Adrenal gland (tissue), 12 donors: ENCODE data around the gene ACTL10. TPM values are rescaled to one million over a fixed set of nuclear protein-coding genes. Genes with fewer than 3 reads are reported as not detected.
"Not testable (repeated sequence)": the region's sequence is repeated elsewhere in the genome, so short reads cannot be mapped to it uniquely, and the experiment has no call there.

Experiments
- DNase-seq, 7 donors: peaks; one replicate each; pipeline ENCODE4 v3.0.0-alpha.2; 2019 to 2020
- H3K27ac ChIP-seq, 5 donors: fragments of 200-600 bp; sonication (generic) in 4 of 5; 1 replicate in 3 of 5; 2 replicates in 2 of 5; pipeline versions ENCODE4 v1.5.1 to v1.8.0; 2016 to 2020; ENCODE audit warnings: mild to moderate bottlenecking in 1 of 5
- H3K27me3 ChIP-seq: fragments of 200-600 bp; 2 replicates; pipeline ENCODE4 v1.8.0; 2021
- H3K36me3 ChIP-seq, 2 donors: fragments of 200-600 bp; replicated peaks in 1 of 2; 1 replicate in 1 of 2; 2 replicates in 1 of 2; pipeline versions ENCODE4 v1.5.1 to v1.8.0; 2018 to 2022
- H3K4me1 ChIP-seq, 2 donors: fragments of 200-600 bp; replicated peaks in 1 of 2; 1 replicate in 1 of 2; 2 replicates in 1 of 2; pipeline versions ENCODE4 v1.5.1 to v1.8.0; 2018 to 2021
- H3K4me3 ChIP-seq, 4 donors: fragments of 200-600 bp; sonication (generic) in 3 of 4; one replicate each; pipeline ENCODE4 v1.5.1; 2016 to 2018
- H3K9me3 ChIP-seq, 3 donors: fragments of 200-600 bp; sonication (generic) in 1 of 3; replicated peaks in 1 of 3; 1 replicate in 2 of 3; 2 replicates in 1 of 3; pipeline versions ENCODE4 v1.5.1 to v1.8.0; 2016 to 2021
- CTCF ChIP-seq, 6 experiments: fragments of 450-650 bp in 4 of 6; fragments of 200-600 bp in 2 of 6; sonication (generic) in 1 of 6; IDR thresholded peaks; 1 replicate in 5 of 6; 2 replicates in 1 of 6; pipeline versions ENCODE4 v1.5.1 to v1.8.0; 2016 to 2021; ENCODE audit warnings: antibody characterized with exemption in 6 of 6, mild to moderate bottlenecking in 2 of 6, moderate library complexity in 1 of 6
- POLR2A ChIP-seq, 2 donors: fragments of 450-650 bp; IDR thresholded peaks; one replicate each; pipeline ENCODE4 v1.6.1; 2017; ENCODE audit warnings: antibody characterized with exemption in 2 of 2, mild to moderate bottlenecking in 2 of 2, moderate library complexity in 1 of 2
- WGBS, 4 donors: extraction: QIAGEN DNeasy Blood & Tissue Kit in 2 of 4; methylation state at CpG; one replicate each; pipeline versions ENCODE4 v1.1.5 to v1.1.7; 2013 to 2017; 5-methylcytosine and 5-hydroxymethylcytosine counted together
- intact Hi-C, 2 donors: fragments of 100-400 bp; cut with DNase I; formaldehyde crosslinking; loops; one replicate each; pipeline versions ENCODE4 v1.14.1 to v1.15.0; 2022 to 2023
- polyA plus RNA-seq, 3 donors: library from polyadenylated mRNA; stranded (reverse); fragments of 200-250 nt in 2 of 3; fragments of 350-450 nt in 1 of 3; fragmentation: Illumina TruSeq in 1 of 3; extraction: RNeasy Lipid Tissue Mini Kit (QIAGEN cat#74804) in 1 of 3; gene quantifications; one replicate each; pipeline ENCODE4 v1.2.3, GENCODE V29; 2013 to 2014
- total RNA-seq, 9 donors: library from RNA; depleted of rRNA in 4 of 9; stranded (reverse); fragments of >200 nt in 4 of 9; fragments of 120-200 nt in 1 of 9; fragmentation: NEBNext Ultra II Directional in 1 of 9; extraction: Animal tissue kit (Norgen Biotek cat#: 25700) in 1 of 9; gene quantifications; one replicate each; pipeline versions ENCODE4 v1.1.0 to v1.2.4, GENCODE V29; 2013 to 2023
- donor health status: healthy with polysubstance abuse.
- donor health status: Bipolar disorder and iron deficiency.
- donor health status: DM: yes; HTN: yes; CAD: no.
- donor health status: DM: no; HTN: no; CAD: no.
- donor health status: DM: no; HTN: no; CAD: no.
- donor health status: DM: yes; HTN: yes; CAD: no.

The ACTL10 gene
- total and polyA plus RNA-seq, 12 donors, result 0.18 to 3.1 (median 0.58) TPM

- H3K9me3 ChIP-seq, result no peaks in the 10 kb centered on the region
- H3K36me3 ChIP-seq, result peaks cover 0 to 21% of the 10 kb centered on the region in 2 donors
- no peak for DNase-seq
- intact Hi-C loops, result no loop called here
- WGBS, 4 donors, result 85 to 96% (median 93%) methylated on average over 5 of the region's 5 CpGs
- H3K27me3 ChIP-seq, result no peaks in the 10 kb centered on the region
- H3K27ac ChIP-seq, result no peak overlapping the region
- no peak for TF ChIP-seq CTCF (IDR thresholded peaks at IDR 0.05)
- TF ChIP-seq POLR2A (IDR thresholded peaks at IDR 0.05), result no peak
- H3K4me1 ChIP-seq, result no peaks in the 10 kb centered on the region
- no peak overlapping the region for H3K4me3 ChIP-seq
Observed at GRCh38 chr20:33629979-33630378, 36.8 kb upstream of the ACTL10 start.

GRCh38 chr20:33630507-33630906, 36.2 kb upstream of the ACTL10 start:
- no peak for TF ChIP-seq CTCF (IDR thresholded peaks at IDR 0.05)
- no peak for TF ChIP-seq POLR2A (IDR thresholded peaks at IDR 0.05)
- H3K4me1 ChIP-seq, result no peaks in the 10 kb centered on the region
- no peak overlapping the region for H3K4me3 ChIP-seq
- intact Hi-C loops, result no loop called here
- H3K27me3 ChIP-seq, result no peaks in the 10 kb centered on the region
- H3K9me3 ChIP-seq, result no peaks in the 10 kb centered on the region
- H3K36me3 ChIP-seq, result peaks cover 0 to 21% of the 10 kb centered on the region in 2 donors
- WGBS, 4 donors, result 81 to 95% (median 92%) methylated on average over 4 of the region's 4 CpGs
- no peak overlapping the region for H3K27ac ChIP-seq
- DNase-seq, result no peak

GRCh38 chr20:33631910-33632309, 34.8 kb upstream of the ACTL10 start:
- H3K4me1 ChIP-seq, H3K27ac ChIP-seq, DNase-seq, intact Hi-C loops, H3K9me3 ChIP-seq, H3K27me3 ChIP-seq, H3K4me3 ChIP-seq: not testable (repeated sequence)
- WGBS, 4 donors, result 84 to 87% (median 86%) methylated on average over 4 of the region's 4 CpGs
- H3K36me3 ChIP-seq, result peaks cover 0 to 18% of the 10 kb centered on the region in 2 donors

- intact Hi-C loops, result no loop called here
- Histone ChIP-seq H3K4me3 (no peak overlapping the region), H3K9me3 (no peaks in the 10 kb centered on the region), H3K27ac (no peak overlapping the region), H3K36me3 (peaks cover 0 to 14% of the 10 kb centered on the region in 2 donors), H3K27me3 (no peaks in the 10 kb centered on the region), H3K4me1 (no peaks in the 10 kb centered on the region)
- DNase-seq, result no peak
- no peak for TF ChIP-seq POLR2A (IDR thresholded peaks at IDR 0.05)
- no peak for TF ChIP-seq CTCF (IDR thresholded peaks at IDR 0.05)
- 85 to 97% (median 95%) methylated on average over 3 of the region's 3 CpGs for WGBS, 4 donors
Observed at GRCh38 chr20:33635341-33635740, 31.4 kb upstream of the ACTL10 start.

- DNase-seq, result no peak
- intact Hi-C loops, result no loop called here
- H3K27me3 ChIP-seq, result no peaks in the 10 kb centered on the region
- no peak overlapping the region for H3K4me3 ChIP-seq
- H3K4me1 ChIP-seq, result no peaks in the 10 kb centered on the region
- H3K9me3 ChIP-seq, result no peaks in the 10 kb centered on the region
- H3K27ac ChIP-seq, result no peak overlapping the region
- peaks cover 0 to 20% of the 10 kb centered on the region in 2 donors for H3K36me3 ChIP-seq
- WGBS, 4 donors, result 81 to 100% (median 96%) methylated on average over 1 of the region's 1 CpG
- TF ChIP-seq CTCF (IDR thresholded peaks at IDR 0.05) (no peak), POLR2A (IDR thresholded peaks at IDR 0.05) (no peak)
Observed at GRCh38 chr20:33636776-33637175, 30.0 kb upstream of the ACTL10 start.
